HG03571 (cell line): ENCODE results near the gene POC1B.

Experiments used
- ATAC-seq: cut with Tn5 transposase; IDR thresholded peaks from one replicate; pipeline ENCODE4 v1.9.1; 2021; ENCODE audit not compliant: unreplicated experiment

The POC1B gene

GRCh38 chr12:89390802-89391673 lies 134.8 kb downstream of the POC1B start:
- no peak for ATAC-seq

GRCh38 chr12:89389755-89390661 lies 135.8 kb downstream of the POC1B start:
- peak; percentile 79 for ATAC-seq

- no peak for ATAC-seq
These were observed 139.7 kb downstream of the POC1B start for GRCh38 chr12:89386138-89386537.

- ATAC-seq, result no peak
These were observed 141.0 kb downstream of the POC1B start for GRCh38 chr12:89384807-89385206.

- no peak for ATAC-seq
These were observed 141.6 kb downstream of the POC1B start for GRCh38 chr12:89384050-89384758.

- no peak for ATAC-seq
These were observed 142.4 kb downstream of the POC1B start for GRCh38 chr12:89383235-89384049.

GRCh38 chr12:89382328-89382727 lies 143.5 kb downstream of the POC1B start:
- no peak for ATAC-seq

GRCh38 chr12:89379839-89380467 lies 145.9 kb downstream of the POC1B start:
- ATAC-seq, result no peak

- ATAC-seq, result no peak
These were observed 146.6 kb downstream of the POC1B start for GRCh38 chr12:89379148-89379838.

- no peak for ATAC-seq
These were observed 149.0 kb downstream of the POC1B start for GRCh38 chr12:89376844-89377243.

- ATAC-seq, result no peak
These were observed 149.7 kb downstream of the POC1B start for GRCh38 chr12:89376202-89376529.

- no peak for ATAC-seq
These were observed 151.9 kb downstream of the POC1B start for GRCh38 chr12:89373763-89374572.

- no peak for ATAC-seq
These were observed 153.1 kb downstream of the POC1B start for GRCh38 chr12:89372584-89373370.

GRCh38 chr12:89370850-89371249 lies 155.0 kb downstream of the POC1B start:
- ATAC-seq, result no peak

- ATAC-seq, result no peak
These were observed 155.4 kb downstream of the POC1B start for GRCh38 chr12:89370421-89370831.
